GM18519 (cell line): ENCODE results near the gene TTC23L.

ENCODE experiments used
- ATAC-seq: cut with Tn5 transposase; IDR thresholded peaks from one replicate; pipeline ENCODE4 v1.9.1; 2021; ENCODE audit warnings: mild to moderate bottlenecking, moderate library complexity; ENCODE audit not compliant: unreplicated experiment, low FRiP score

The TTC23L gene

GRCh38 chr5:34832568-34832967 is 6.4 kb upstream of the TTC23L start:
- no peak for ATAC-seq

GRCh38 chr5:34833090-34833489 is 5.9 kb upstream of the TTC23L start:
- ATAC-seq, result no peak

GRCh38 chr5:34833976-34834793 is 4.8 kb upstream of the TTC23L start:
- ATAC-seq, result no peak

- no peak for ATAC-seq
Measured at GRCh38 chr5:34834794-34835089, 4.2 kb upstream of the TTC23L start.

- ATAC-seq, result no peak
Measured at GRCh38 chr5:34835664-34836063, 3.3 kb upstream of the TTC23L start.

GRCh38 chr5:34841816-34842215 is 2.9 kb downstream of the TTC23L start:
- no peak for ATAC-seq

GRCh38 chr5:34842554-34842953 is 3.6 kb downstream of the TTC23L start:
- no peak for ATAC-seq

- ATAC-seq, result no peak
Measured at GRCh38 chr5:34843497-34843896, 4.5 kb downstream of the TTC23L start.

- ATAC-seq, result no peak
Measured at GRCh38 chr5:34844106-34844505, 5.1 kb downstream of the TTC23L start.

GRCh38 chr5:34844999-34845398 is 6.0 kb downstream of the TTC23L start:
- ATAC-seq, result no peak

GRCh38 chr5:34847056-34847455 is 8.1 kb downstream of the TTC23L start:
- ATAC-seq, result no peak

- ATAC-seq, result no peak
Measured at GRCh38 chr5:34847552-34847951, 8.6 kb downstream of the TTC23L start.

GRCh38 chr5:34848230-34848629 is 9.3 kb downstream of the TTC23L start:
- ATAC-seq, result no peak

GRCh38 chr5:34849253-34849652 is 10.3 kb downstream of the TTC23L start:
- no peak for ATAC-seq

- ATAC-seq, result peak; percentile 97
Measured at GRCh38 chr5:34854459-34855174, 15.7 kb downstream of the TTC23L start.

- ATAC-seq, result no peak
Measured at GRCh38 chr5:34857161-34857560, 18.2 kb downstream of the TTC23L start.

GRCh38 chr5:34857894-34858293 is 18.9 kb downstream of the TTC23L start:
- no peak for ATAC-seq

- ATAC-seq, result no peak
Measured at GRCh38 chr5:34858790-34859189, 19.8 kb downstream of the TTC23L start.

- no peak for ATAC-seq
Measured at GRCh38 chr5:34859253-34859652, 20.3 kb downstream of the TTC23L start.

GRCh38 chr5:34863946-34864345 is 25.0 kb downstream of the TTC23L start:
- no peak for ATAC-seq

GRCh38 chr5:34865091-34865490 is 26.1 kb downstream of the TTC23L start:
- ATAC-seq, result no peak

- no peak for ATAC-seq
Measured at GRCh38 chr5:34866989-34867471, 28.1 kb downstream of the TTC23L start.
